Activated T-helper 1 cell treated with anti-CD3 and anti-CD28 coated beads, Interleukin-12 subunit alpha, Interleukin-12 subunit beta, Interleukin-2, Interleukin-4 antibody, amounts not matched to agents 30 ng/mL and 10 ng/mL and 1 ng/mL, durations not matched to agents 14 hours and 24 hours and 36 hours (primary cell): ENCODE results near the gene TSEN54. TPM values are rescaled to one million over a fixed set of nuclear protein-coding genes. Genes with fewer than 3 reads are reported as not detected.

Experiments used
- DNase-seq: peaks from one replicate; pipeline ENCODE4 v3.0.0; 2021; ENCODE audit warnings: low spot score
- H3K27ac Mint-ChIP-seq: one replicate; pipeline ENCODE4 v1.8.0; 2021; ENCODE audit warnings: mild to moderate bottlenecking, mixed read lengths
- H3K27me3 Mint-ChIP-seq: one replicate; pipeline ENCODE4 v1.8.0; 2022; ENCODE audit warnings: mild to moderate bottlenecking, moderate library complexity, mixed read lengths; ENCODE audit not compliant: insufficient read depth
- H3K36me3 Mint-ChIP-seq: one replicate; pipeline ENCODE4 v1.8.0; 2021; ENCODE audit warnings: low read depth, mixed read lengths
- H3K4me1 Mint-ChIP-seq: one replicate; pipeline ENCODE4 v1.8.0; 2021; ENCODE audit warnings: low read depth, mixed read lengths
- H3K4me3 Mint-ChIP-seq: one replicate; pipeline ENCODE4 v1.8.0; 2021; ENCODE audit warnings: mild to moderate bottlenecking, moderate library complexity, mixed read lengths
- H3K9me3 Mint-ChIP-seq: one replicate; pipeline ENCODE4 v1.8.0; 2021; ENCODE audit warnings: mixed read lengths
- intact Hi-C: fragments of 100-400 bp; cut with micrococcal nuclease; formaldehyde crosslinking; loops from one replicate; pipeline ENCODE4 v1.15.1; 2024
- total RNA-seq: library from RNA; stranded (reverse); gene quantifications from 2 replicates; pipeline ENCODE4 v1.2.3, GENCODE V29; 2022

Gene TSEN54
- total RNA-seq, 1 donor from 2014 or later, result 65.9 TPM

DNA sequence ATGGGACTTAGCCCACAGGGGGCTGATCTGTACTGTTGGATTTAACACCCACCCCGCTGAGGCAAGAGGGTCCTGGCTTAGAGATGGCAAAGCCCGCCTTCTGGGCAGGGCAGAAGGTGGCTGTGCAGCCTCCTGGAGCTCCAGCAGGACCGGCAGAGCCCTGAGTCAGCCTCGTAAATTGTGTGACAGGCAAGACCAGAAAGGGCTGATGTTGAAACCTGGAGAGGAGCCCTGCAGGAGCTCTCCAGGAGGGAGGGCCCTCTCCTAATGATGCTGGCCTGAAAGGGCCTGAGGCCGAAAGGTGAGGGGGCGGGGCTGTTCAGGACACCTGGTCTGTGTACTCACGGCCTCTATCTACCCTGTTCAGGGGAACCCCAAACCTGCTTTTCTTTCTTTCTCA, 48.7 kb downstream of the TSEN54 start:
- DNase-seq, result no peak
- Mint-ChIP-seq H3K36me3 (no peaks in the 10 kb centered on the region), H3K9me3 (no peaks in the 10 kb centered on the region), H3K27ac (no peak overlapping the region), H3K4me1 (no peaks in the 10 kb centered on the region), H3K4me3 (no peak overlapping the region), H3K27me3 (no peaks in the 10 kb centered on the region)
- intact Hi-C loops, result no loop called here

DNA sequence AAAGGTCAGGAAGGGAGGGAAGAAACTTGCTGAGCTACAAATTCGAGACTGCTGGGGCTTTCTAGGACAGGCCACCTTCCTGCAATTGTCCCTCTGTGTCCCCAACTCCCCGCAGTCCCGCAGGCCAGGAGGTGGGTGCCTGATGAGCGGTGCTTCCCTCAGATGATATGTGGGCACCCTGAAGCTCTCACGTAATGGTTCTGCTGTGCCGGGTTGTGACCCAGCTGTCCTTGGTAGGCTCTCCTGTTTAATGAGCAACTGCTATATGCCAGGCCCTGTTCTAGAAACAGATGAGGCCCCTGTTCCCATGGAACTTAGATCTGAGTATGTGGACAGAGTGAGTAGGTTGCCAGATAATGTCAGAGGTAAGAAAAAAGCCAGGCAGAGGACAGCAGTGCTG, 49.3 kb downstream of the TSEN54 start:
- H3K27me3 Mint-ChIP-seq, result no peaks in the 10 kb centered on the region
- H3K4me3 Mint-ChIP-seq, result no peak overlapping the region
- no peaks in the 10 kb centered on the region for H3K4me1 Mint-ChIP-seq
- no peak for DNase-seq
- intact Hi-C loops, result no loop called here
- H3K9me3 Mint-ChIP-seq, result no peaks in the 10 kb centered on the region
- no peaks in the 10 kb centered on the region for H3K36me3 Mint-ChIP-seq
- H3K27ac Mint-ChIP-seq, result no peak overlapping the region

DNA sequence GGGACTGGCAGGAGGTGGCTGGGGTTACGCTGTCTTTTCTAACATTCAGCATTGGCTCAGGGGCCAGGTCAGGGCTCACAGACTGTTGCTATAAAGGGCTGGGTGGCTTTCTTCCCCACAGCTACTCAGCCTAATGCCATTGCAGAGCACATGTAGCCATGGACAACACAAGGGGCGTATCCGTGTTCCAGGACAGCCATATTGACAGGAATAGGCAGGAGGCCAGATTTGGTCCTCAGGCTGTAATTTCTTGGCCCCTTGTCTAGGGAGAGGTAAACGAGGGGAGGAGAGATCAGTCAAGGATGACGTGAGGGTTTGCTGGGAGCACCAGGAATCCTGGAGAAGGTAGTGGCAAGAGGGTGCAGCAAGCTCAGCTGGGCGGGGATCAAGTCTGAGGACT, 50.1 kb downstream of the TSEN54 start:
- Mint-ChIP-seq H3K27ac (no peak overlapping the region), H3K27me3 (no peaks in the 10 kb centered on the region)
- intact Hi-C loops, result no loop called here

DNA sequence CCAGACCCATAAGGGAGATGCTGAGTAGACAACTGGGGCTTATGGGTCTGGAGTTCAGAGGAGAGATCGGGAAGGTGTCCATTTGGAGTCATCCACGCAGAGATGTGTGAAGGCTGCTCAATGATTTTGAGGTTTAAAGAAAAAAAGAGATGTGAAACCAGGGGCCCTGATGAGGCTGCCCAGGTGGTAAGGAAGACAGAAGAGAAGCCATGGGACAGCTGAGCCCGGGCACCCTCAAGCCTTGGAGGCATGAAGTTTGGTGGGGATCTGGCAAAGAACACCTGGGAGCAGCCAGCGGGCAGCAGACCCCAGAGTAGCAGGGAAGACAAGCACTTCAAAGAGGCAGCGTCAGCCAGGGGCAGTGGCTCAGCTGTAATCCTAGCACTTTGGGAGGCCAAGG, 50.5 kb downstream of the TSEN54 start:
- Mint-ChIP-seq H3K4me1 (peaks cover 5% of the 10 kb centered on the region), H3K4me3 (no peak overlapping the region), H3K27me3 (no peaks in the 10 kb centered on the region), H3K36me3 (no peaks in the 10 kb centered on the region), H3K9me3 (no peaks in the 10 kb centered on the region), H3K27ac (no peak overlapping the region)
- intact Hi-C loops, result no loop called here
- DNase-seq, result no peak

More for the DNA sequence above, 50.1 kb downstream of the TSEN54 start:
- no peak for DNase-seq
- H3K36me3 Mint-ChIP-seq, result no peaks in the 10 kb centered on the region
- peaks cover 4% of the 10 kb centered on the region for H3K4me1 Mint-ChIP-seq
- H3K9me3 Mint-ChIP-seq, result no peaks in the 10 kb centered on the region
- H3K4me3 Mint-ChIP-seq, result no peak overlapping the region

DNA sequence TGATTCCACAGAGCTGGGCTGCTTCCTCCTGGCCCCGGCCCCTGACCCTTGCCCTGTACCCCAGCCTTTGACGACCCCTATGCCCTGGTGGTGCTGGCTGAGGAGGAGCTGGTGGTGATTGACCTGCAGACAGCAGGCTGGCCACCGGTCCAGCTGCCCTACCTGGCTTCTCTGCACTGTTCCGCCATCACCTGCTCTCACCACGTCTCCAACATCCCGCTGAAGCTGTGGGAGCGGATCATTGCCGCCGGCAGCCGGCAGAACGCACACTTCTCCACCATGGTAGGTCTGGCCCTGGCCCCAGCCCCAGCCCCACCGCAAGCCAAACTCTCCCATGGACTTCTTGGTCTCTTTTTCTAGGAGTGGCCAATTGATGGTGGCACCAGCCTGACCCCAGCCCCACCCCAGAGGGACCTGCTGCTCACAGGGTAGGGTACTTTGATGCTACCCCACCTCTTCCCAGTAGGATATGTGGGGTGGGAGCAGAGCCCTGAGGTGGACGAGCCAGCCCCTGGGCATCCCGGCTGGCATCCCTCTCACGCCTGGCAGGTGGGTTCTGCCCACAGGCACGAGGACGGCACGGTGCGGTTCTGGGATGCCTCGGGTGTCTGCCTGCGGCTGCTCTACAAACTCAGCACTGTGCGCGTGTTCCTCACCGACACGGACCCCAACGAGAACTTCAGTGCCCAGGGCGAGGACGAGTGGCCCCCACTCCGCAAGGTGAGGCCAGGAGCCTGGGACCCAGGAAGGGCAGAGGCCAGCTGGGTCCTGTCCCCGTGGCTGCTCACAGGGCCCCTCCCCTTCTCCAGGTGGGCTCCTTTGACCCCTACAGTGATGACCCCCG, 52.3 kb downstream of the TSEN54 start:
- H3K36me3 Mint-ChIP-seq, result no peaks in the 10 kb centered on the region
- H3K27ac Mint-ChIP-seq, result no peak overlapping the region
- no peak overlapping the region for H3K4me3 Mint-ChIP-seq
- no peak for DNase-seq
- peaks cover 5% of the 10 kb centered on the region for H3K4me1 Mint-ChIP-seq
- no peaks in the 10 kb centered on the region for H3K9me3 Mint-ChIP-seq
- no peaks in the 10 kb centered on the region for H3K27me3 Mint-ChIP-seq
- intact Hi-C loops, result no loop called here

DNA sequence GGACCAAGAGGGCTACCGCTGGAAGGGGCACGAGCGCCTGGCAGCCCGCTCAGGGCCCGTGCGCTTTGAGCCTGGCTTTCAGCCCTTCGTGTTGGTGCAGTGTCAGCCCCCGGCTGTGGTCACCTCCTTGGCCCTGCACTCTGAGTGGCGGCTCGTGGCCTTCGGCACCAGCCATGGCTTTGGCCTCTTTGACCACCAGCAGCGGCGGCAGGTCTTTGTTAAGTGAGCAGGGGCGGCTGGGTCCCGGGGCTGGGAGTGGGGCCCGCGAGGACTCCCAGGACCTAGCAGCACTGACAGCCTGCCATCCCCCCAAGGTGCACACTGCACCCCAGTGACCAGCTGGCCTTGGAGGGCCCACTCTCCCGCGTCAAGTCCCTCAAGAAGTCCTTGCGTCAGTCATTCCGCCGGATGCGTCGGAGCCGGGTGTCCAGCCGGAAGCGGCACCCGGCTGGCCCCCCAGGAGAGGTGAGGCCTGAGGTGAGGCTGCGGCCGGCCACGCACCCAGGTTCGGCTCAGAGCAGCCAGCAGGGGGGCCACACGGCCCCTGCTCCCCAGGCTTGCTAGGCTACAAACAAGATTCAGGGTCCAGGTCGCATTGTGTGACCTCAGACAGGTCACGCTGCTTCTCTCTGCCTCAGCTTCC, 53.8 kb downstream of the TSEN54 start:
- intact Hi-C loops, result no loop called here
- Mint-ChIP-seq H3K9me3 (no peaks in the 10 kb centered on the region), H3K27me3 (no peaks in the 10 kb centered on the region), H3K27ac (no peak overlapping the region), H3K4me1 (peaks cover 5% of the 10 kb centered on the region), H3K36me3 (no peaks in the 10 kb centered on the region), H3K4me3 (no peak overlapping the region)
- DNase-seq, result no peak

DNA sequence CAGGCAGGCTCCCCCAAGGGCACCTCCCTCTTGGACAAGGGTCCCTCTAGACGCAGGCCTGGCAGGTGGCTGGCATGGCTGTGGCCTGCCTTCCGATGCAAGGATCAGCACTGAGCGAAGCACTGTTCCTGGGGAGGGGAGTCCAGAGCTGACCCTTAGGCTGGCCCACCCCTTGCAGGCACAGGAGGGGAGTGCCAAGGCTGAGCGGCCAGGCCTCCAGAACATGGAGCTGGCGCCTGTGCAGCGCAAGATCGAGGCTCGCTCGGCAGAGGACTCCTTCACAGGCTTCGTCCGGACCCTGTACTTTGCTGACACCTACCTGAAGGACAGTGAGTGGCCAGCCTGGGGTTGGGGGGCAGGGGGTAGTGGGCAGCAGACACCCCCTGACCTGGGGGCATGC, 54.4 kb downstream of the TSEN54 start:
- no peaks in the 10 kb centered on the region for H3K9me3 Mint-ChIP-seq
- no peak overlapping the region for H3K4me3 Mint-ChIP-seq
- DNase-seq, result no peak
- H3K36me3 Mint-ChIP-seq, result no peaks in the 10 kb centered on the region
- intact Hi-C loops, result no loop called here
- no peak overlapping the region for H3K27ac Mint-ChIP-seq
- H3K27me3 Mint-ChIP-seq, result no peaks in the 10 kb centered on the region
- peaks cover 5% of the 10 kb centered on the region for H3K4me1 Mint-ChIP-seq

DNA sequence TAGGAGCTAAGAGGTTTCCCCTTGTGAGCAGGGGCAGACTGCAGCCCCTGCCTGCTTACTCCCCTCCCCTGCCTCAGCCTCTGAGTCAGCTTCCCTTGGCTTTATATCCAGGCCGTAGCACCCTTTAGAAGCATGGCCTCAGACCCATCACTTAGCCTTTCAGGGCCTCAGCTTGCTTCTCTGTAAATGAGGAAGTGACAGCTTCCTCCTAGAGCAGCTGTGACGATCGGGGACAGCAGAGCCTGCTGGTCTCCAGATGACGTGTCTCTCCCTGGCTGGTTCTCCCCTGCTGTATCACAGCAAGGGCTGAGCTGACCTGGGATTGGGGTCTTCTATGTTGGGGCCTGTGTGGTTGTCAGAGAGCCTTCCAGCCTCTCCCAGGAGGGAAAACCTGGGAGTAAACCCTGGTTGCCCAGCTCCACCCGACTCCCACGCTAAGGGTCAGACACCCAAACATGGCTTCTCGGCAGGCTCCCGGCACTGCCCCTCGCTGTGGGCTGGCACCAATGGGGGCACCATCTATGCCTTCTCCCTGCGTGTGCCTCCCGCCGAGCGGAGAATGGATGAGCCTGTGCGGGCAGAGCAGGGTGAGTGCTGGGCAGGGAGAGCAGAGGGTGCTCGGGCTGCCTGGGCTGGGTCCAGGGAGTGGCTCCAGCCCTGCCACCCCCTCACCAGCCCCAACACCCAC, 55.0 kb downstream of the TSEN54 start:
- intact Hi-C loops, result no loop called here
- H3K27ac Mint-ChIP-seq, result peak overlapping the region; percentile 83

DNA sequence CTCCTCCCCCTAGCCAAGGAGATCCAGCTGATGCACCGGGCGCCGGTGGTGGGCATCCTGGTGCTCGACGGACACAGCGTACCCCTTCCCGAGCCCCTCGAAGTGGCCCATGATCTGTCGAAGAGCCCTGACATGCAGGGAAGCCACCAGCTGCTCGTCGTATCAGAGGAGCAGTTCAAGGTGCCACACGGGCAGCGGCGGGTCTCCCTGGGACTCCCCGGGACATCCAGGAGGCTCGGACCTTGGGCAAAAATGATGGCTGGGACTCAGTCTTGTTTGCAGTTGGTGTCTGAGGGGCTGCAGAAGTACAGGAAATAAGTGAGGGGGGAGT, 55.5 kb downstream of the TSEN54 start:
- no peak overlapping the region for H3K4me3 Mint-ChIP-seq
- DNase-seq, result no peak
- no peaks in the 10 kb centered on the region for H3K27me3 Mint-ChIP-seq
- no peaks in the 10 kb centered on the region for H3K9me3 Mint-ChIP-seq
- no peak overlapping the region for H3K27ac Mint-ChIP-seq
- intact Hi-C loops, result no loop called here
- H3K4me1 Mint-ChIP-seq, result peaks cover 5% of the 10 kb centered on the region
- H3K36me3 Mint-ChIP-seq, result no peaks in the 10 kb centered on the region

More for the DNA sequence above, 55.0 kb downstream of the TSEN54 start:
- H3K36me3 Mint-ChIP-seq, result no peaks in the 10 kb centered on the region
- peak; percentile 40 for DNase-seq
- H3K27me3 Mint-ChIP-seq, result no peaks in the 10 kb centered on the region
- peaks cover 5% of the 10 kb centered on the region for H3K4me1 Mint-ChIP-seq
- no peak overlapping the region for H3K4me3 Mint-ChIP-seq
- H3K9me3 Mint-ChIP-seq, result no peaks in the 10 kb centered on the region

DNA sequence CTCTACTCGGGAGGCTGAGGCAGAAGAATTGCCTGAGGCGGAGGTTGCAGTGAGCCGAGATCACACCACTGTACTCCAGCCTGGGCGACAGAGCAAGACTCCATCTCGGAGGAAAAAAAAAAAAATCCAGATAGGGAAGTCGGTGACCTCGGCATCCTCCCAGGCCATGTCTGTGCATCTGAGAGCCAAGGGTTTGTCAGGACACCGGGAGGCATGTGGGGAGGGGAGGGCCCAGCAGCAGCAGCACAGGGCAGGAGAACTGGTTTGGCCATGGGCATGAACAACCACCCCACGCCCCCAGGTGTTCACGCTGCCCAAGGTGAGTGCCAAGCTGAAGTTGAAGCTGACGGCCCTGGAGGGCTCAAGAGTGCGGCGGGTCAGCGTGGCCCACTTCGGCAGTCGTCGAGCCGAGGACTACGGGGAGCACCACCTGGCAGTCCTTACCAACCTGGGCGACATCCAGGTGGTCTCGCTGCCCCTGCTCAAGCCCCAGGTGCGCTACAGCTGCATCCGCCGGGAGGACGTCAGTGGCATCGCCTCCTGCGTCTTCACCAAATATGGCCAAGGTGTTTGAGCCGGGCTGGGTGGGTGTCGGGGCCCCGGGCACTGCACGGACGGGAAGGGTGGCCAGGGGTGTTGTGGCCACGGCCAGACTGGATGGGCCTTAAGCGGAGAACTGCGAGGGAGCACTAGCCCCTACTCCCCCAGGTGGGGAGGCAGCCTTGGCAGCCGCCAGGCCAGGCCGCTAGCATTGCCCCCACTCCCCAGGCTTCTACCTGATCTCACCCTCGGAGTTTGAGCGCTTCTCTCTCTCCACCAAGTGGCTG, 56.6 kb downstream of the TSEN54 start:
- Mint-ChIP-seq H3K9me3 (no peaks in the 10 kb centered on the region), H3K4me3 (no peak overlapping the region), H3K4me1 (peaks cover 5% of the 10 kb centered on the region), H3K36me3 (no peaks in the 10 kb centered on the region), H3K27ac (no peak overlapping the region), H3K27me3 (peaks cover 1% of the 10 kb centered on the region)
- no peak for DNase-seq
- intact Hi-C loops, result no loop called here

DNA sequence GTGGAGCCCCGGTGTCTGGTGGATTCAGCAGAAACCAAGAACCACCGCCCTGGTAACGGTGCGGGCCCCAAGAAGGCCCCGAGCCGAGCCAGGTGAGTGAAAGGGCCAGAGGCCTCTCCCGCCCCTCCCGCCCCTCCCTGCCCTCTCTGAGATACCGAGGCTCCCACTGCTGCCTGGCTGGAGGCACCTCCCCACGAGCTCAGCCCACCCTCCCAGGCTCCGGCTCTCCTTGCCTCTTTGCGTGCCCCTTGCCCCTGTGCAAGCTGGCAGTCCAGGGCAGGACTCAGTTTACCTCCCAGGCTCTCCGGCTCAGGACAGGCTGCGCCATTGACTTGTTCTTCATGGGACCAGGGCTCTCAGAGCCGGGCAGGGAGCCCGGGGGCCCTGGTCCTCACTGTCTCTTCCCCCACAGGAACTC, 57.2 kb downstream of the TSEN54 start:
- Mint-ChIP-seq H3K4me1 (peaks cover 5% of the 10 kb centered on the region), H3K27ac (no peak overlapping the region), H3K36me3 (no peaks in the 10 kb centered on the region), H3K27me3 (peaks cover 1% of the 10 kb centered on the region), H3K4me3 (no peak overlapping the region), H3K9me3 (no peaks in the 10 kb centered on the region)
- intact Hi-C loops, result no loop called here
- no peak for DNase-seq

DNA sequence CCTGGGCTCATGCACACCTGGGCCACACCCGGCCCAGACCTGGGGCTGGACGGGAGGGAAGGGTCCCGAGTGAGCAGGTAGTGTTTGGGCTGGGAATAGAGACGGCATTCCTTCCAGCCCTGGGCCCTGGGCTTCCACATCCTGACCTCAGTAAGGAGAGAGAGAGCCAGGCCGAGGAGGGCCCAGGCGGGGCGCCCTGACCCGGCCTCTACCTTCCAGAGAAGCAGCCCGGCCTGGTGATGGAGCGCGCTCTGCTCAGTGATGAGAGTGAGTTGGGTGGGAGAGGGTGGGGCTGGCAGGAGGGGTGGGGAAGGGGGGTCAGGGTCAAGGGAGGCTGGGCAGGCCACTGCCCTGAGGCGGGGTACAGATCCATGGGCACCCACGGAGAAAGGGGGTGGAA, 57.7 kb downstream of the TSEN54 start:
- no peak overlapping the region for H3K4me3 Mint-ChIP-seq
- DNase-seq, result no peak
- H3K36me3 Mint-ChIP-seq, result no peaks in the 10 kb centered on the region
- H3K27me3 Mint-ChIP-seq, result peaks cover 1% of the 10 kb centered on the region
- no peak overlapping the region for H3K27ac Mint-ChIP-seq
- H3K9me3 Mint-ChIP-seq, result no peaks in the 10 kb centered on the region
- H3K4me1 Mint-ChIP-seq, result peaks cover 5% of the 10 kb centered on the region
- intact Hi-C loops, result no loop called here
